ENCODE measurements around the gene ABI3BP. TPM values are rescaled to one million over a fixed set of nuclear protein-coding genes. Genes with fewer than 3 reads are reported as not detected.

Gene ABI3BP
- total and polyA plus RNA-seq, 4 donors, result 1.9 to 4.2 (median 2.4) TPM

- no peak for TF ChIP-seq TAF1 (conservative IDR thresholded peaks at IDR 0.05)
- TF ChIP-seq YY1 (IDR thresholded peaks at IDR 0.05), result no peak
- TF ChIP-seq RAD21 (IDR thresholded peaks at IDR 0.05), result no peak
Observed at GRCh38 chr3:100850156-100850555, 143.1 kb downstream of the ABI3BP start (continued).

- DNase-seq (ENCODE audit: low spot score), result no peak
- Histone ChIP-seq H3K4me3 (ENCODE audit: low read depth in 1 of 3, low read length in 3 of 3) (no peak overlapping the region), H3K9me3 (ENCODE audit: control insufficient read depth in 4 of 4, low read length in 3 of 4) (no peaks in the 10 kb centered on the region), H3K27ac (ENCODE audit: low read depth in 1 of 2, low read length in 2 of 2) (no peak overlapping the region), H3K9ac (ENCODE audit: low read depth in 1 of 2, low read length in 2 of 2) (no peak overlapping the region), H3K36me3 (ENCODE audit: control insufficient read depth in 4 of 4, insufficient read depth in 3 of 4, low read depth in 1 of 4, low read length in 3 of 4) (no peaks in the 10 kb centered on the region), H3K4me1 (ENCODE audit: control insufficient read depth in 4 of 4, insufficient read depth in 4 of 4, low read length in 3 of 4) (no peaks in the 10 kb centered on the region), H3K27me3 (ENCODE audit: control insufficient read depth in 4 of 4, insufficient read depth in 4 of 4, low read length in 3 of 4) (peaks cover 0 to 2% (median 0%) of the 10 kb centered on the region in 4 donors)
- TF ChIP-seq FOXA1 (IDR thresholded peaks at IDR 0.05), result no peak
- no peak for TF ChIP-seq ATF3 (IDR thresholded peaks at IDR 0.05)
- TF ChIP-seq NR2F2 (IDR thresholded peaks at IDR 0.05), result no peak
- no peak for TF ChIP-seq TAF1 (conservative IDR thresholded peaks at IDR 0.05)
- TF ChIP-seq ZBTB33 (IDR thresholded peaks at IDR 0.05), result no peak
- TF ChIP-seq JUND (IDR thresholded peaks at IDR 0.05), result no peak
- no peak for TF ChIP-seq YY1 (IDR thresholded peaks at IDR 0.05)
- no peak for TF ChIP-seq HNF4A (conservative IDR thresholded peaks at IDR 0.05)
- no peak for TF ChIP-seq RAD21 (IDR thresholded peaks at IDR 0.05)
- TF ChIP-seq MAX (IDR thresholded peaks at IDR 0.05), result no peak
- no peak for TF ChIP-seq CTCF (IDR thresholded peaks at IDR 0.05; ENCODE audit: low read depth, low read length, missing input control)
- no peak for TF ChIP-seq HNF4G (IDR thresholded peaks at IDR 0.05)
- TF ChIP-seq SP1 (IDR thresholded peaks at IDR 0.05), result no peak
- TF ChIP-seq FOXA2 (IDR thresholded peaks at IDR 0.05), result no peak
- TF ChIP-seq EGR1 (IDR thresholded peaks at IDR 0.05; ENCODE audit: low read depth in 2 of 2), result no peak
- TF ChIP-seq REST (IDR thresholded peaks at IDR 0.05), result no peak
- no peak for TF ChIP-seq GABPA (IDR thresholded peaks at IDR 0.05 in 1 of 2, conservative IDR thresholded peaks at IDR 0.05 in 1 of 2)
- TF ChIP-seq RXRA (IDR thresholded peaks at IDR 0.05), result no peak
- whole genome bisulfite sequencing, result 85% methylated on average over 8 of the region's 8 CpGs
Observed at GRCh38 chr3:100844063-100844936, 148.9 kb downstream of the ABI3BP start.
